Measurements from ENCODE around the gene ARHGEF7.

ARHGEF7 gene

GRCh38 chr13:111316161-111316730, 201.1 kb downstream of the ARHGEF7 start:
- Histone ChIP-seq H4K5ac (ENCODE audit: low read length) (no peak overlapping the region), H3K18ac (ENCODE audit: low read length) (no peak overlapping the region), H2AK5ac (ENCODE audit: low read length) (no peak overlapping the region), H3K79me1 (ENCODE audit: low read length) (no peaks in the 10 kb centered on the region), H3K27ac (ENCODE audit: low read depth, low read length) (no peak overlapping the region), H3K79me2 (ENCODE audit: control insufficient read depth, insufficient read depth, low read length) (no peaks in the 10 kb centered on the region), H3K4me3 (ENCODE audit: low read length) (no peak overlapping the region), H3K9ac (ENCODE audit: low read length) (no peak overlapping the region), H4K8ac (ENCODE audit: low read depth, low read length) (no peak overlapping the region), H3K36me3 (ENCODE audit: control insufficient read depth, insufficient read depth, low read length) (no peaks in the 10 kb centered on the region), H2BK120ac (ENCODE audit: low read depth, low read length) (no peak overlapping the region), H3K4me1 (ENCODE audit: control insufficient read depth, low read depth, low read length) (no peaks in the 10 kb centered on the region), H3K23ac (ENCODE audit: low read length) (no peak overlapping the region), H3K27me3 (ENCODE audit: insufficient read depth, low read length, poor library complexity) (no peaks in the 10 kb centered on the region), H3K4ac (ENCODE audit: low read depth, low read length) (no peak overlapping the region), H3K4me2 (ENCODE audit: low read length) (no peak overlapping the region), H3K56ac (ENCODE audit: low read length) (no peak overlapping the region), H2BK15ac (replicated peaks; ENCODE audit: low read depth) (no peak overlapping the region), H2BK5ac (ENCODE audit: low read length) (no peak overlapping the region)
- no peak for DNase-seq
- no CpG with 5 or more reads among the region's 12 CpGs for WGBS (ENCODE audit: extremely low coverage, insufficient coverage, low lambda C conversion rate)

- H2BK120ac ChIP-seq (ENCODE audit: low read depth, low read length), result no peak overlapping the region
- H4K5ac ChIP-seq (ENCODE audit: low read length), result no peak overlapping the region
- no peak overlapping the region for H3K9ac ChIP-seq (ENCODE audit: low read length)
- no peak overlapping the region for H3K27ac ChIP-seq (ENCODE audit: low read depth, low read length)
- H3K79me1 ChIP-seq (ENCODE audit: low read length), result no peaks in the 10 kb centered on the region
- H3K4ac ChIP-seq (ENCODE audit: low read depth, low read length), result no peak overlapping the region
- H3K27me3 ChIP-seq (ENCODE audit: insufficient read depth, low read length, poor library complexity), result no peaks in the 10 kb centered on the region
- H2BK5ac ChIP-seq (ENCODE audit: low read length), result no peak overlapping the region
- no peak overlapping the region for H3K4me3 ChIP-seq (ENCODE audit: low read length)
- H3K79me2 ChIP-seq (ENCODE audit: control insufficient read depth, insufficient read depth, low read length), result no peaks in the 10 kb centered on the region
- no peak overlapping the region for H2BK15ac ChIP-seq (replicated peaks; ENCODE audit: low read depth)
- no CpG with 5 or more reads among the region's 14 CpGs for WGBS (ENCODE audit: extremely low coverage, insufficient coverage, low lambda C conversion rate)
- H3K4me1 ChIP-seq (ENCODE audit: control insufficient read depth, low read depth, low read length), result no peaks in the 10 kb centered on the region
- no peak overlapping the region for H4K8ac ChIP-seq (ENCODE audit: low read depth, low read length)
- no peak overlapping the region for H3K4me2 ChIP-seq (ENCODE audit: low read length)
- no peak for DNase-seq
- H3K18ac ChIP-seq (ENCODE audit: low read length), result no peak overlapping the region
- H3K56ac ChIP-seq (ENCODE audit: low read length), result no peak overlapping the region
- no peak overlapping the region for H2AK5ac ChIP-seq (ENCODE audit: low read length)
- H3K23ac ChIP-seq (ENCODE audit: low read length), result no peak overlapping the region
- H3K36me3 ChIP-seq (ENCODE audit: control insufficient read depth, insufficient read depth, low read length), result no peaks in the 10 kb centered on the region
These were observed 202.0 kb downstream of the ARHGEF7 start for GRCh38 chr13:111317042-111317550.

DNA sequence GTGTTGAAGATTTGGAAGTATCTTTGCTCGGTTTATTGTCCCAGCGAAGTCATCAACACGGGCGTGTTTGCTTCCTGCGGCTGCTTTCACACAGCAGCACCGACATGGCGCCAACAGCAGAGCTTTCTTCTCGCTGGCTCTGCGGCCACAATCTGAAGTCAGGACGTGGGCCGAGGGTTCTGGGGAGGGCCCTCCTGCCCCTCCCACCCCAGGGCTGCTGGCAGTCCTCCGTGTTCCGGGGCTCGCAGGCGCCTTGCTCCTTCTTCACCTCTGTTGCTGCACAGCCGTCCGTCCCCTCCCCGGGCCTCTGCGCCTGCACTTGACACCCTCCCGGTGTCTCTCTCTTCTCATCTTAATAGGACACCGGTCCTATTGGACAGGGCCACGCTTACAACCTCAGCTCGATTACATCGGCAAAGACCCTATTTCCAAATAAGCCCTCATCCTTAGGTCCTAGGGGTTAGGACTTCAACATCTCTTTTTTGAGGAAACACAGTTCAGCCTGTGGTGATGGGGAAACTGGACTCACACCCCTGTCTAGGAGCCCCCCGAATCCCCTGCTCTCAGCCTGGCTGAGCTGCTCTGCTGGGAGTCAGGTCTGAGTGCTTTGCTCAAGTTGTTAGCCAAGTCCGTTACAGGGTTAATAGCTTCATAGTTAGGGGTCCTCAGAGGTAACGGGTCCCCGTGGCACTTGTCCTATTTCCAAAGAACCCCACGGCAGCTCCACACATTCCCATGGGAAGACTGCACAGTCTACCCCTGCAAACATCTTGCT, 202.6 kb downstream of the ARHGEF7 start:
- no peaks in the 10 kb centered on the region for H3K79me1 ChIP-seq (ENCODE audit: low read length)
- H3K4me1 ChIP-seq (ENCODE audit: control insufficient read depth, low read depth, low read length), result no peaks in the 10 kb centered on the region
- no peaks in the 10 kb centered on the region for H3K79me2 ChIP-seq (ENCODE audit: control insufficient read depth, insufficient read depth, low read length)
- WGBS (ENCODE audit: extremely low coverage, insufficient coverage, low lambda C conversion rate), result no CpG with 5 or more reads among the region's 29 CpGs
- H3K4ac ChIP-seq (ENCODE audit: low read depth, low read length), result no peak overlapping the region
- H3K4me3 ChIP-seq (ENCODE audit: low read length), result no peak overlapping the region
- H4K8ac ChIP-seq (ENCODE audit: low read depth, low read length), result no peak overlapping the region
- no peak overlapping the region for H2BK5ac ChIP-seq (ENCODE audit: low read length)
- H3K9ac ChIP-seq (ENCODE audit: low read length), result no peak overlapping the region
- H2BK120ac ChIP-seq (ENCODE audit: low read depth, low read length), result no peak overlapping the region
- H3K36me3 ChIP-seq (ENCODE audit: control insufficient read depth, insufficient read depth, low read length), result no peaks in the 10 kb centered on the region
- DNase-seq, result no peak
- no peak overlapping the region for H4K5ac ChIP-seq (ENCODE audit: low read length)
- no peak overlapping the region for H2BK15ac ChIP-seq (replicated peaks; ENCODE audit: low read depth)
- no peak overlapping the region for H3K23ac ChIP-seq (ENCODE audit: low read length)
- H3K27me3 ChIP-seq (ENCODE audit: insufficient read depth, low read length, poor library complexity), result no peaks in the 10 kb centered on the region
- no peak overlapping the region for H3K27ac ChIP-seq (ENCODE audit: low read depth, low read length)
- no peak overlapping the region for H3K4me2 ChIP-seq (ENCODE audit: low read length)
- no peak overlapping the region for H2AK5ac ChIP-seq (ENCODE audit: low read length)
- no peak overlapping the region for H3K56ac ChIP-seq (ENCODE audit: low read length)
- H3K18ac ChIP-seq (ENCODE audit: low read length), result no peak overlapping the region

- Histone ChIP-seq H4K5ac (ENCODE audit: low read length) (no peak overlapping the region), H3K36me3 (ENCODE audit: control insufficient read depth, insufficient read depth, low read length) (no peaks in the 10 kb centered on the region), H3K79me1 (ENCODE audit: low read length) (no peaks in the 10 kb centered on the region), H3K4me1 (ENCODE audit: control insufficient read depth, low read depth, low read length) (no peaks in the 10 kb centered on the region), H3K56ac (ENCODE audit: low read length) (no peak overlapping the region), H4K8ac (ENCODE audit: low read depth, low read length) (no peak overlapping the region), H2AK5ac (ENCODE audit: low read length) (no peak overlapping the region), H3K4ac (ENCODE audit: low read depth, low read length) (no peak overlapping the region), H3K4me3 (ENCODE audit: low read length) (no peak overlapping the region), H2BK15ac (replicated peaks; ENCODE audit: low read depth) (no peak overlapping the region), H3K79me2 (ENCODE audit: control insufficient read depth, insufficient read depth, low read length) (no peaks in the 10 kb centered on the region), H3K27me3 (ENCODE audit: insufficient read depth, low read length, poor library complexity) (no peaks in the 10 kb centered on the region), H3K27ac (ENCODE audit: low read depth, low read length) (no peak overlapping the region), H3K9ac (ENCODE audit: low read length) (no peak overlapping the region), H2BK120ac (ENCODE audit: low read depth, low read length) (no peak overlapping the region), H3K4me2 (ENCODE audit: low read length) (no peak overlapping the region), H3K23ac (ENCODE audit: low read length) (no peak overlapping the region), H2BK5ac (ENCODE audit: low read length) (no peak overlapping the region), H3K18ac (ENCODE audit: low read length) (no peak overlapping the region)
- WGBS (ENCODE audit: extremely low coverage, insufficient coverage, low lambda C conversion rate), result no CpG with 5 or more reads among the region's 13 CpGs
- no peak for DNase-seq
These were observed 203.3 kb downstream of the ARHGEF7 start for GRCh38 chr13:111318386-111318785.

- Histone ChIP-seq H3K4me3 (ENCODE audit: low read length) (no peak overlapping the region), H2BK120ac (ENCODE audit: low read depth, low read length) (no peak overlapping the region), H3K4me1 (ENCODE audit: control insufficient read depth, low read depth, low read length) (no peaks in the 10 kb centered on the region), H3K4me2 (ENCODE audit: low read length) (no peak overlapping the region), H3K27ac (ENCODE audit: low read depth, low read length) (no peak overlapping the region), H3K27me3 (ENCODE audit: insufficient read depth, low read length, poor library complexity) (no peaks in the 10 kb centered on the region), H4K8ac (ENCODE audit: low read depth, low read length) (no peak overlapping the region), H3K79me2 (ENCODE audit: control insufficient read depth, insufficient read depth, low read length) (no peaks in the 10 kb centered on the region), H2BK5ac (ENCODE audit: low read length) (no peak overlapping the region), H3K79me1 (ENCODE audit: low read length) (no peaks in the 10 kb centered on the region), H3K23ac (ENCODE audit: low read length) (no peak overlapping the region), H3K18ac (ENCODE audit: low read length) (no peak overlapping the region), H3K9ac (ENCODE audit: low read length) (no peak overlapping the region), H2BK15ac (replicated peaks; ENCODE audit: low read depth) (no peak overlapping the region), H3K4ac (ENCODE audit: low read depth, low read length) (no peak overlapping the region), H3K36me3 (ENCODE audit: control insufficient read depth, insufficient read depth, low read length) (no peaks in the 10 kb centered on the region), H3K56ac (ENCODE audit: low read length) (no peak overlapping the region), H4K5ac (ENCODE audit: low read length) (no peak overlapping the region), H2AK5ac (ENCODE audit: low read length) (no peak overlapping the region)
- DNase-seq, result no peak
- no CpG with 5 or more reads among the region's 12 CpGs for WGBS (ENCODE audit: extremely low coverage, insufficient coverage, low lambda C conversion rate)
These were observed 204.4 kb downstream of the ARHGEF7 start for GRCh38 chr13:111319521-111319920.

All from mesendoderm (in vitro differentiated cells).